ENCODE measurements around the gene ALDH1L1.

GRCh38 chr3:126127452-126127851, 52.9 kb downstream of the ALDH1L1 start:
- TF ChIP-seq CTCF (IDR thresholded peaks at IDR 0.05), result no peak
- no peak for TF ChIP-seq POLR2AphosphoS5 (IDR thresholded peaks at IDR 0.05)
